ENCODE results near the gene LDHAL6B. TPM values are rescaled to one million over a fixed set of nuclear protein-coding genes. Genes with fewer than 3 reads are reported as not detected.
A peak's percentile ranks its signal among the peaks of the same experiment; 100 is the strongest.

Gene LDHAL6B
- total RNA-seq, 4 donors from 2014 or later, result not detected

DNA sequence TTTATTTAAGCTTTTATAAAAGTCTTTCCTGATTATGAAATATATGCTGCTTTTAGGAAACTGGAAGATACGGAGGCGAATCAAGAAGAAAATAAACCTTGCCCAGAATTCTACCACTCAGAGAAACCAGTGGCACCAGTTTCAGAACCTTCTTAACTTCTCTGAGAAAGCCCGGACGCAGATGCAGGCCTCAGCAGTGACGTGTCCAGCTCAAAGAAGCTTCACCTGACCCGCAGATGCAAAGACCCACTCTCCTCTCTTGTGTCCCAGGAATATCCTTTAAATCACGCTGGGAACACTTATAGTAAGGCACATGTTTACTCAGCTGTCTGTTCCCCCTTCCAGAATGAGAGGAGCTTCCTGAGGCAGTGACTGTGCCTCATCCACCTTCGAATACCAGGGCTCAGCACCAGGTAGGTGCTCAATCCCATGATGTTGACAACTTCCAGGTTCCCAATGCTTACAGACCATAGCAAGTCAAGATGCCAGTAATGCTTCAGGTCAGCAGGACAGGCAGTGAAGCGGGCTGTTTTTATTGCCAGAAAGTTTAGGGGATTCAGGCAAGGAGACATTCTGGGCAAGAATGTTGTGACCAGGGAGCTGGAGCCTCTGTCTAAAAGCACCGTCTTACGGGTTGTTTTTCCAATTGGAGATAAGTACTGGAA, 39.9 kb upstream of the LDHAL6B start:
- H3K4me1 ChIP-seq, result peaks cover 0 to 24% (median 17%) of the 10 kb centered on the region in 4 donors
- intact Hi-C loops (cut with DNase I), result no loop called here
- no peak overlapping the region for H3K4me3 ChIP-seq
- H3K27me3 ChIP-seq, result no peaks in the 10 kb centered on the region
- TF ChIP-seq POLR2A (IDR thresholded peaks at IDR 0.05; ENCODE audit: low read depth) (no peak), EP300 (IDR thresholded peaks at IDR 0.05) (no peak), POLR2AphosphoS5 (IDR thresholded peaks at IDR 0.05) (no peak)
- TF ChIP-seq, protein P1, sequence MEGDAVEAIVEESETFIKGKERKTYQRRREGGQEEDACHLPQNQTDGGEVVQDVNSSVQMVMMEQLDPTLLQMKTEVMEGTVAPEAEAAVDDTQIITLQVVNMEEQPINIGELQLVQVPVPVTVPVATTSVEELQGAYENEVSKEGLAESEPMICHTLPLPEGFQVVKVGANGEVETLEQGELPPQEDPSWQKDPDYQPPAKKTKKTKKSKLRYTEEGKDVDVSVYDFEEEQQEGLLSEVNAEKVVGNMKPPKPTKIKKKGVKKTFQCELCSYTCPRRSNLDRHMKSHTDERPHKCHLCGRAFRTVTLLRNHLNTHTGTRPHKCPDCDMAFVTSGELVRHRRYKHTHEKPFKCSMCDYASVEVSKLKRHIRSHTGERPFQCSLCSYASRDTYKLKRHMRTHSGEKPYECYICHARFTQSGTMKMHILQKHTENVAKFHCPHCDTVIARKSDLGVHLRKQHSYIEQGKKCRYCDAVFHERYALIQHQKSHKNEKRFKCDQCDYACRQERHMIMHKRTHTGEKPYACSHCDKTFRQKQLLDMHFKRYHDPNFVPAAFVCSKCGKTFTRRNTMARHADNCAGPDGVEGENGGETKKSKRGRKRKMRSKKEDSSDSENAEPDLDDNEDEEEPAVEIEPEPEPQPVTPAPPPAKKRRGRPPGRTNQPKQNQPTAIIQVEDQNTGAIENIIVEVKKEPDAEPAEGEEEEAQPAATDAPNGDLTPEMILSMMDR (IDR thresholded peaks at IDR 0.05), result no peak
- no peaks in the 10 kb centered on the region for H3K9me3 ChIP-seq
- H3K27ac ChIP-seq (replicated peaks in 1 of 4), result no peak overlapping the region
- no peak for DNase-seq (ENCODE audit: extremely low spot score)
- H3K36me3 ChIP-seq, result peaks cover 6 to 56% (median 34%) of the 10 kb centered on the region in 4 donors
- 88% methylated on average over 10 of the region's 11 CpGs for WGBS

DNA sequence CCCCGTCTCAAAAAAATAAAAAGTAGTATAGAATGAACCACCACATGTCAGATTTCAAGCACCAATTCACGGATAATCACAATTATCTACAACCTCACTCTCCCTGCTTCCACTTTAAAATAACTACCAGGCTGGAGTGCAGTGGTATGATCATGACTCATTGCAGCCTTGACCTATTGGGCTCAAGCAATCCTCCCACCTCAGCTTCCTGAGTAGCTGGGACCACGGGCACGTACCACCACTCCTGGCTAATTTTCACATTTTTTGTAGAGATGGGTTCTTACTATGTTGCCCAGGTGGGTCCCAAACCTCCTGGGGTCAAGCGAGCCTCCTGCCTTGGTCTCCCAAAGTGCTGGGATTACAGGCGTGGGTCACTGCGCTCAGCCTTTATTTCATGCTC, 38.1 kb upstream of the LDHAL6B start:
- Histone ChIP-seq H3K36me3 (peaks cover 0 to 54% (median 30%) of the 10 kb centered on the region in 4 donors), H3K4me1 (peaks cover 0 to 24% (median 17%) of the 10 kb centered on the region in 4 donors), H3K4me3 (no peak overlapping the region), H3K9me3 (no peaks in the 10 kb centered on the region), H3K27ac (replicated peaks in 1 of 4) (peak overlapping the region in 2 of 4 donors; percentile 58 to 59), H3K27me3 (no peaks in the 10 kb centered on the region)
- intact Hi-C loops (cut with DNase I), result no loop called here
- DNase-seq (ENCODE audit: extremely low spot score), result no peak
- WGBS, result 90% methylated on average over 7 of the region's 7 CpGs
- no peak for TF ChIP-seq EP300 (IDR thresholded peaks at IDR 0.05)
- TF ChIP-seq, protein P1 (IDR thresholded peaks at IDR 0.05), result no peak
- TF ChIP-seq POLR2A (IDR thresholded peaks at IDR 0.05; ENCODE audit: low read depth), result no peak
- no peak for TF ChIP-seq POLR2AphosphoS5 (IDR thresholded peaks at IDR 0.05)

DNA sequence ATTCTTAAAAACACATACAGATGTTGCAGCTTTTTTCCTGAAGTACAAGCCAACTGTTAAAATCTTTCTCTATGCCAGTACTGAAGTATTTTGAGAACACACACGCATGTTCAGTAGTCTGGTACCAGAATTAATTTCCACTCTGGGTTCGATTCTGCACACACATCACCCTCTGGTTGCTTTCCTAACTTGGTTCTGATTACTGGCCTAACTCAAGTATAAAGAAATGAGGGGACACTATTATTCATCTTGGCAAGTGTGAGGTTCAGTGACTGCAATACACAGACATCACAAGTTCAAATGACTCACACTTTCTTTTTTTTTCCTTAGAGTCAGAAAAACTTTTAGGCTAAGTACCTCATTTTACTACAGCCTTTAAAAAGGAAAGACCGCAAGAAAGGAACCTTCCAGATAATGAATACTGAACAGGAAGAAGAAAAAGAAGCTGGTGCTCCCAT, 37.4 kb upstream of the LDHAL6B start:
- Histone ChIP-seq H3K36me3 (peaks cover 0 to 59% (median 32%) of the 10 kb centered on the region in 4 donors), H3K9me3 (no peaks in the 10 kb centered on the region), H3K27ac (replicated peaks in 1 of 4) (peak overlapping the region; percentile 56 to 60 (median 58)), H3K4me3 (no peak overlapping the region), H3K27me3 (no peaks in the 10 kb centered on the region), H3K4me1 (peaks cover 0 to 24% (median 17%) of the 10 kb centered on the region in 4 donors)
- TF ChIP-seq, protein P1 (IDR thresholded peaks at IDR 0.05), result no peak
- TF ChIP-seq POLR2AphosphoS5 (IDR thresholded peaks at IDR 0.05), result no peak
- TF ChIP-seq POLR2A (IDR thresholded peaks at IDR 0.05; ENCODE audit: low read depth), result no peak
- no peak for TF ChIP-seq EP300 (IDR thresholded peaks at IDR 0.05)
- intact Hi-C loops (cut with DNase I), result no loop called here
- 63% methylated on average over 3 of the region's 3 CpGs for WGBS
- DNase-seq (ENCODE audit: extremely low spot score), result no peak

GRCh38 chr15:59170295-59171066, 36.2 kb upstream of the LDHAL6B start:
- 68% methylated on average over 12 of the region's 12 CpGs for WGBS
- intact Hi-C loops (cut with DNase I), result loop anchor here (10.0 kb wide), 1 partner anchor 324 kb away; no protein-coding TSS in a partner anchor

More at GRCh38 chr15:59170295-59171066, 36.2 kb upstream of the LDHAL6B start:
- H3K27me3 ChIP-seq, result no peaks in the 10 kb centered on the region
- H3K4me3 ChIP-seq, result no peak overlapping the region
- H3K27ac ChIP-seq (replicated peaks in 1 of 4), result peak overlapping the region; percentile 56 to 60 (median 58)
- peaks cover 6 to 28% (median 23%) of the 10 kb centered on the region in 4 donors for H3K4me1 ChIP-seq
- H3K9me3 ChIP-seq, result no peaks in the 10 kb centered on the region
- TF ChIP-seq POLR2AphosphoS5 (IDR thresholded peaks at IDR 0.05), result peak in 1 of 2 donors; percentile 9
- TF ChIP-seq, protein P1 (IDR thresholded peaks at IDR 0.05), result no peak
- no peak for TF ChIP-seq POLR2A (IDR thresholded peaks at IDR 0.05; ENCODE audit: low read depth)
- no peak for TF ChIP-seq EP300 (IDR thresholded peaks at IDR 0.05)
- no peak for DNase-seq (ENCODE audit: extremely low spot score)
- H3K36me3 ChIP-seq, result peaks cover 0 to 54% (median 26%) of the 10 kb centered on the region in 4 donors

Data from esophagus muscularis mucosa (tissue), 4 donors.